ENCODE results near the gene VSIG10L2. TPM values are rescaled to one million over a fixed set of nuclear protein-coding genes. Genes with fewer than 3 reads are reported as not detected.
"Not testable (repeated sequence)": the region's sequence is repeated elsewhere in the genome, so short reads cannot be mapped to it uniquely, and the experiment has no call there.

Gene VSIG10L2
- total RNA-seq (2014; rRNA removed; shearing (Covaris generic)): 0.03 and 0.08 TPM in 2 replicates

GRCh38 chr11:125945797-125946520, at the start of gene VSIG10L2:
Gene VSIG10L2 (plus strand): TSS chr11:125946044. CDS start chr11:125946056, 12 bp downstream.
- DNase-seq (ENCODE audit: low spot score): no peak

DNA sequence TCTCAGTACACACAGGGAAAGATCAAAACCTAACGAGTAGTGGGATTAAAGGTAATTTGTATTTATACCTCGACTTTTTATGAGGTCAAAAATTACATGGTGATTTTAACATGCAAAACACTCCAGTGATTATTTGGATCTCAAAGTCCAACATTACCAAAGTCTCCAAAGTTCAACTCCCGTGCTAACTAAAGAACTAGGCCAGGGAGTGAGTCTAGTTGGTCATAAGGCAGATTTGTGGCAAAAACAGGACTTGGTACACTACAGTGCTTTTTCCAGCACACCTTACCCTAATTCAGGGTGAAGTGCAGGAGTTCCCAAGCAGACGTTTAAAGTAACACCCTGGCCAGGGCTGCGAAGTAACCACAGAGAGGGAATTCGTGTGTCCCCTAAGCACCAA, 44.0 kb upstream of the VSIG10L2 start:
- DNase-seq (ENCODE audit: low spot score): no peak

GRCh38 chr11:125902277-125902926, 43.4 kb upstream of the VSIG10L2 start:
- DNase-seq (ENCODE audit: low spot score): no peak

DNA sequence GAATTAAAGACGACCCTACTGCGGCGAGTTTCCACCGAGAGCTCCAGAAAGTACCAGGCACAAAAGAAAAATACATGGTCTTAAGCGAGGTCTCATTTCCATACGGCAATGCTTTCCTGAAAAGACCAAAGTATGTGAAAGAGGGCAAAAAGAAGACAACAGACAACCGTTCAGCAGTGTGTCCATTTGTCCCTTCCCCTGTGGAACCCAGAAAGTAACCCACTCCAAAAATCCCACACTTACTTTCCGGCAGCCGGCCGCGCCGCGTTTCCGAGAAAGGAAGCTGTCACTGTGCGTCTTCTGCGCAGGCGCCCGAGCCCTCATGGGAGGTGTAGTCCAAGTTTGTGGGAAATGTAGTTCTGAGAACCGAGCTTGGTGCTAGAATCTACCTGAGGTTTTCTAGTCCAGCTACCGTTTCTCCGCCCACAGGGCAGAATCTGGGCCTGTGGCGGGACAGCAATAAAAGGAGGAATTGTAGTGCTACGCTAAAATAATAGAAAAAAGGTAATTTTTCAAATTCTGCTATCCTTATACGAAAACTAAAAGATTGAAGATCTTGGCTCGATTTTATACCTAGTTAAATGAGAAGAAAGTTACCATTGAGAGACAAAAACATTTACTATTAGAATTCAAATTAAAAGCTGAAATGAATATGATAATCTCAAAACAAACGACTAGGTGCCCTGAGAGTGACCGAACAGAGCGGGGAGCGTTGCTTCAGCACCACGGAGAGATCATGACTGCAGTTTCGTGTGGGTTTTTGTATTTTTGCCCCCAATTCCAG, 42.7 kb upstream of the VSIG10L2 start, which contains the start of gene PUS3:
TSS of gene PUS3 (minus strand) at position 280 of the 784 bp plus-strand sequence. CDS start 6,922 bp downstream, outside the sequence.
- peak; percentile 91 for DNase-seq (ENCODE audit: low spot score)

DNA sequence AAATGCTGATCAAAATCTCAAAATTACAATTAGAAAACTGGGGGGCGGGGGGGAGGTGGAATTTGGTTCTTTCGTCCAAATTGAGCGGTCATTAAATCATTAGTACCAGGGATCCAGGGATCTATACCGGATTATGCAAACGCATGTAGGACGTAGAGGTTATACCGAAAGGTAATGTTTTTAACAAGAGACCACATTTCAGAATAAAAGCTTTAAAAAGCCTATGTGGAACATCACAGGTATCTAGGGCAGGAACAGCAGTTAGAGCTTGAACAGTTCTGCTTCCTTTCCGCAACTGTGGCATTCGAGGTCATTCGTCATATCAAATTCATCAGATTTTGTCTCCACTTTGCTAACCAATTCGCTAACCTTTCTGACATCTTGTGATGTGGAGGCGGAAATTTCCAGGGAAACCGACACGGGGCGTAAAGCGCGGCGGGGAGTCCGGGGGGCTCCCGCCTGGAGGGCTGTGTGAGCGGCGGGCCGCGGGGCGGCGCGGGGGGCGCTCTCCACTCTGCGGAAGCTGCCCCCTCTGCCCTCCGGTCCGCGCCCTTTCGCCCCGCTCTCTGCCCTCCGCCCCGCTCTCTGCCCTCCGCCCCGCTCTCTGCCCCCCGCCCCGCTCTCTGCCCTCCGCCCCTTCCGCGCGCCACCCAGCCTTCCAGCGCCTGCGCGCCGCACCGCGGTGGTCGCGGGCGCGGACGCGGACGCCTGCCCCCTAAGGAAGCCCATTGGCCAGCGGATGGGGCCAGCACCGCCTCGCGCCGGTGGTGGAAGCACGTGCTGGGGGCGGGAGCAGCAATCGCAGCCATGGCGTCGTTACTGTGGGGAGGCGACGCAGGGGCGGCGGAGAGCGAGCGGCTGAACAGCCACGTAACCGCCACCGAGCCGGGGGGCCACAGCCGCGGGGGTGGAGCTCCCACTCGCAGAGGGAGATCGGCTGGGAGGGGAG, 41.9 kb upstream of the VSIG10L2 start, which contains the start of gene DDX25:
TSS of gene DDX25 (plus strand) at position 798 of the 949 bp plus-strand sequence. CDS start at position 808, 10 bp downstream.
- no peak for DNase-seq (ENCODE audit: low spot score)

- DNase-seq (ENCODE audit: low spot score): no peak
Measured at GRCh38 chr11:125904678-125905077, 41.2 kb upstream of the VSIG10L2 start.

DNA sequence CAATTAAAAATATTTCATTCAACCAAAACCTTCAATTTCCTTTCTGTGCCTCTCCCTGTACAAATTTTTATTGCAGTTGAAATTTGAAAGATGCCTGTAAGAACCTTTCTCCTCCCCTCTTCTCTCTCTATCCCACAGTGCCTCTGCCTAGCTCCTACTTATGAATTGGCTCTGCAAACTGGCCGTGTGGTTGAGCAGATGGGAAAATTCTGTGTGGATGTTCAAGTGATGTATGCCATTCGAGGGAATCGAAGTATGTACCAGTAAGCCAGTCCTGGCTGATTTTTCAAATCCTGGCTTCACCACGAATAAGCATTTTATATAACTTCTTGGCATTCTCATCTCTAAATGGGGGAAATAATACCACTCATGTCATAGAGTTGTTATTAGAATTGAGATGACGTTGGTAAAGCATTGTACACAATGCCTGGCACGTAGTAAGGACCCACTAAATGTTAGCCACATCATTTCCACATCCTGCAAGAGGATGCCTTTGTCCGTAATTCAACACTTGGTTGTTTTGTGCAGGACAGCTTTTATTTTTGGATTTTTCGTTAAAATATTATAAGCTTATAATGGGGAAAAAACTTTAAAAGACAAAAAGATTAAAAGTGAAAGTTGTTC, 35.5 kb upstream of the VSIG10L2 start:
- no peak for DNase-seq (ENCODE audit: low spot score)

DNA sequence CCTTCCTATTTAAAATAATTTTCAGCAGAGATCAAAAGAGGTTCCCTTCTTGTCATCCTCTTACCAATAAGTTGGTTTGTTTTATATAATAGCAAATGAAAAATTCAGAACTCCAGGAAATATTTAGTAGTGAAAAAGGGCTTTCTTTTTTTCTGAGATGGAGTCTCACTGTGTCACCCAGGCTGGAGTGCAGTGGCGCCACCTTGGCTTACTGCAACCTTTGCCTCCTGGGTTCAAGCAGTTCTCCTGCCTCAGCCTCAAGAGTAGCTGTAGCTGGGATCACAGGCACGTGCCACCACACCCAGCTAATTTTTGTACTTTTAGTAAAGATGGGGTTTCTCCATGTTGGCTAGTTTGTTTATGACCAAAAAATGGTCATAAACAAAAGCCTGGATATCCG, 31.2 kb upstream of the VSIG10L2 start:
- not testable (repeated sequence) for DNase-seq (ENCODE audit: low spot score)

DNA sequence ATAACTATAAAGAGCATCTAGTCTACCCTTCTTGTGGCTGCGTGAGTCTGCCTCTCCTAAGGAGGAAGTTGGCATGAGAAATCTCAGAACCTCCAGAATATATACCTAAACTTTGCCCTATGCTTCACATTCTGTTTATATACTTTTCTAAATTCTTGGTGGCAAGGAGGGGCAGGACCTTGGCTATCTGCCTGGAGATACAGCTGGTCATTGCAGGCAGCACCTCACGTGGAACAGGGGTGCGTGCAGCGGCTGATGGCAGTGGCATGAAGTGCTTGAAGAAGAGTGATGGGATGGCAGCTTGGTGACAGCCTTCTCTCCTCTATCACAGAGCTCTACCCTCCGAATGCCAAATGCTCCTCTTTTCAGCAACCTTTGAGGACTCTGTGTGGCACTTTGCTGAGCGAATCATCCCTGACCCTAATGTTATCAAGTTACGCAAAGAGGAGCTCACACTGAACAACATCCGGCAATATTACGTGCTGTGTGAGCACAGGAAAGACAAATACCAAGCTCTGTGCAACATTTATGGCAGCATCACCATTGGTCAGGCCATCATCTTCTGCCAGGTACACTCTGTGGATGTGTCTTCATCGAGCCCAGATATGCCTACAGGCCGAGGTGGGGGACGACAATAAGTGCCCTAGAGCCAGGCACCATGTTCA, 29.0 kb upstream of the VSIG10L2 start:
- peak; percentile 31 for DNase-seq (ENCODE audit: low spot score)

DNA sequence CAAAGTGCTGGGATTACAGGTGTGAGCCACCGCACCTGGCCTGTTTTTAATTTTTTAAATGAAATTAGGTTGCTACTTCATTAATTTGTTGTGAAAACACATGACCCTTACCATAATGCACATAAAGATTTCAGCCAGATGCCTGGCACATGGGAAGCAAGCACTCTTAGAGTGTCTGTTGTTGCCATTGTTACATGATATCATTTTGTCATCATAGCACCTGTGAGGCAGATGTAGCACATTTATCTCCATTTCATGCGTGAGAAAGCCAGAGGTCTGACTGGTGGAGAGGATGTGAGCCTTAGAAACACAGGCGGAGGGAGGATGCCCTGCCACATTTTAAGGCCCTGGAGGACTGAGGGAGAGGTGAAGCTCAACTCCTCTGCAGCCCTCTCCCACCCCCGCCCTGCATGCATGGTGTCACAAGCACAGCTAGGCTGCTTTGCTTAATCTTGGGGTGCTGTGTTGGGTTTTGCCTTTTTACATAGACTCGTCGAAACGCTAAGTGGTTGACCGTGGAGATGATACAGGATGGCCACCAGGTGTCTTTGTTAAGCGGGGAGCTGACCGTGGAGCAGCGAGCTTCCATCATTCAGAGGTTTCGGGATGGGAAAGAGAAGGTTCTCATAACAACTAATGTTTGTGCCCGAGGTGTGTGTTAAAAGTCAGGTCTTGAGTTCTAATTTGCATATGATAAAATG, 27.6 kb upstream of the VSIG10L2 start:
- no peak for DNase-seq (ENCODE audit: low spot score)

DNA sequence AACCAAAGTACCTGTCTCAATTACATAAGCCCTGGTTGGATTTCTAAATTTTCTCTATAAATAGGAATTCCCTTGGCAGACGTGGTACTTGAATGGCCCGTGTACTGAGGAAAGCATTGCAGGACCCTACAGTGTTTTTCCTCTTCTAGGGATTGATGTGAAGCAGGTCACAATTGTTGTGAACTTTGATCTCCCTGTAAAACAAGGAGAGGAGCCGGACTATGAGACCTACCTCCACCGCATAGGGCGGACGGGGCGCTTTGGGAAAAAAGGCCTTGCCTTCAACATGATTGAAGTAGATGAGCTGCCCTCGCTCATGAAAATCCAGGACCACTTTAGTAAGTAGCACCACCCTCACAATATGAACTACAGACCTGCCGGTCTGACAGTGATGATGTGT, 24.8 kb upstream of the VSIG10L2 start:
- no peak for DNase-seq (ENCODE audit: low spot score)

GRCh38 chr11:125922156-125922555, 23.7 kb upstream of the VSIG10L2 start:
- no peak for DNase-seq (ENCODE audit: low spot score)

- peak; percentile 91 for DNase-seq (ENCODE audit: low spot score)
Measured at GRCh38 chr11:125923012-125923579, 22.7 kb upstream of the VSIG10L2 start.

DNA sequence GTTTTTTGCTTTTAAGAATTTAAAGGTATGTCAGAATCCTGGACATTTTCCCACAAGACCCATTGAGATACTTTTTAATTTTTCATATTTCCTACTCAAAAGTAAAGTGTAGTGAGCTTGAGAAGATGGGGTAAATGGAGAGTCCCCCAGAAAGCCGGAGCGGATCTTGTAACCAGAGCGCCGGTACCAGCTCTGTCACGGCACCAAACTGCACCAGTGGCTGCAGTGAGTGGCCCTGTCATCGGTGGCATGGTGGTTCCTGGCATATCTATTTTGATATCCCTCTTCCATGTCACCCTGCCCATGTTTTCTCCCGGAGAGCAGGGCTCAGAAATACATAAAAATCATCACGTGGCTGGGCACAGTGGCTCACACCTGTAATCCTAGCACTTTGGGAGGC, 22.2 kb upstream of the VSIG10L2 start:
- DNase-seq (ENCODE audit: low spot score): no peak

GRCh38 chr11:125924384-125925007, 21.3 kb upstream of the VSIG10L2 start:
- DNase-seq (ENCODE audit: low spot score): no peak

DNA sequence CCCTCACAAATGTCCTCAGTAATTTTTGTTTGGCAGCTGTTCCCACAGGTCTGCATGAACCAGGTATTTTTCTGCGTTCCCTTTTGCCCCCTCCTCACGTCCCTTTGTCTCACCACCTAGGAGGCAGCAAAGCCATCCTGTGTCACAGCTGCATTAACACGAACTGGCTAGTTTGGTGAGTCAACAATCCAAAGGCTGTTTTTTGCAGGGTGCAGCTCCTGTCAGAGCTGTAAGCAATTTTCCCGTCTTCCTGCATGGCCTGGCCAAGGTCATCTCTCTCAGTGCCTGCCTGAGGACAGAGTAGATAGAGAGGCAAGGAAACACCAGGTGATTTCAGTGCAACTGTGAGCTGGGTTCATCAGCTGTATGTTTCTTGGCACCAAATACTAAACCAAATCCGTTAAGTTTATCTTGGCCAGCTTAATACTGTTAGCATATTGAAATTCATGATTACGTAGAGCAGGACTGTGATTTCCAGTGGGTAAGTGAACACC, 20.6 kb upstream of the VSIG10L2 start:
- no peak for DNase-seq (ENCODE audit: low spot score)

- no peak for DNase-seq (ENCODE audit: low spot score)
Measured at GRCh38 chr11:125925804-125926203, 20.0 kb upstream of the VSIG10L2 start.

GRCh38 chr11:125926682-125927081, 19.2 kb upstream of the VSIG10L2 start:
- DNase-seq (ENCODE audit: low spot score): no peak
